ENCODE measurements around the gene ITGAE. TPM values are rescaled to one million over a fixed set of nuclear protein-coding genes. Genes with fewer than 3 reads are reported as not detected.

ITGAE gene
- total and polyA plus RNA-seq, 10 of the 15 experiments (the other 5 are each of a cell fraction or from before 2014, with no cell fraction given), result 13.1 to 161 (median 34.8) TPM

- TF ChIP-seq ZBTB11 (CRISPR knock-in tag; IDR thresholded peaks at IDR 0.05) (no peak), KAT2A (conservative IDR thresholded peaks at IDR 0.05; ENCODE audit: control insufficient read depth, low read depth, low read length) (no peak), SMAD5 (IDR thresholded peaks at IDR 0.05; ENCODE audit: low read depth) (no peak), LARP7 (IDR thresholded peaks at IDR 0.05) (no peak), NFXL1 (IDR thresholded peaks at IDR 0.05; ENCODE audit: borderline replicate concordance) (no peak), MYB (IDR thresholded peaks at IDR 0.05; ENCODE audit: borderline replicate concordance, low read depth, low read length) (no peak), IKZF2 (IDR thresholded peaks at IDR 0.05) (peak; percentile 92 to 95), RAD51 (IDR thresholded peaks at IDR 0.05) (0 out of 2 replicates have a peak, but pooled peaks have one; percentile 33), FOXM1 (IDR thresholded peaks at IDR 0.05; ENCODE audit: low read depth, low read length) (peak; percentile 79), IKZF1 (conservative IDR thresholded peaks at IDR 0.05) (peak; percentile 94), STAT1 (conservative IDR thresholded peaks at IDR 0.05) (no peak), MEF2A (IDR thresholded peaks at IDR 0.05; ENCODE audit: insufficient read depth, low read depth, low read length) (peak; percentile 58; the same call in 1 of the 2 replicates), NFYB (IDR thresholded peaks at IDR 0.05; ENCODE audit: insufficient read depth, low read depth, low read length) (no peak), ELK1 (IDR thresholded peaks at IDR 0.05; ENCODE audit: low read depth, low read length) (no peak), ATF7 (IDR thresholded peaks at IDR 0.05; ENCODE audit: low read depth) (peak; percentile 74), TAF1 (IDR thresholded peaks at IDR 0.05; ENCODE audit: borderline replicate concordance, low read depth, low read length) (no peak), RBBP5 (conservative IDR thresholded peaks at IDR 0.05) (no peak), ZNF622 (IDR thresholded peaks at IDR 0.05) (no peak), SP1 (IDR thresholded peaks at IDR 0.05; ENCODE audit: low read depth, low read length) (peak; percentile 54)
- TF ChIP-seq, protein P1, sequence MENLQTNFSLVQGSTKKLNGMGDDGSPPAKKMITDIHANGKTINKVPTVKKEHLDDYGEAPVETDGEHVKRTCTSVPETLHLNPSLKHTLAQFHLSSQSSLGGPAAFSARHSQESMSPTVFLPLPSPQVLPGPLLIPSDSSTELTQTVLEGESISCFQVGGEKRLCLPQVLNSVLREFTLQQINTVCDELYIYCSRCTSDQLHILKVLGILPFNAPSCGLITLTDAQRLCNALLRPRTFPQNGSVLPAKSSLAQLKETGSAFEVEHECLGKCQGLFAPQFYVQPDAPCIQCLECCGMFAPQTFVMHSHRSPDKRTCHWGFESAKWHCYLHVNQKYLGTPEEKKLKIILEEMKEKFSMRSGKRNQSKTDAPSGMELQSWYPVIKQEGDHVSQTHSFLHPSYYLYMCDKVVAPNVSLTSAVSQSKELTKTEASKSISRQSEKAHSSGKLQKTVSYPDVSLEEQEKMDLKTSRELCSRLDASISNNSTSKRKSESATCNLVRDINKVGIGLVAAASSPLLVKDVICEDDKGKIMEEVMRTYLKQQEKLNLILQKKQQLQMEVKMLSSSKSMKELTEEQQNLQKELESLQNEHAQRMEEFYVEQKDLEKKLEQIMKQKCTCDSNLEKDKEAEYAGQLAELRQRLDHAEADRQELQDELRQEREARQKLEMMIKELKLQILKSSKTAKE (IDR thresholded peaks at IDR 0.05; ENCODE audit: low read depth, poor library complexity, severe bottlenecking), result peak; percentile 98
- TF ChIP-seq, protein P2, sequence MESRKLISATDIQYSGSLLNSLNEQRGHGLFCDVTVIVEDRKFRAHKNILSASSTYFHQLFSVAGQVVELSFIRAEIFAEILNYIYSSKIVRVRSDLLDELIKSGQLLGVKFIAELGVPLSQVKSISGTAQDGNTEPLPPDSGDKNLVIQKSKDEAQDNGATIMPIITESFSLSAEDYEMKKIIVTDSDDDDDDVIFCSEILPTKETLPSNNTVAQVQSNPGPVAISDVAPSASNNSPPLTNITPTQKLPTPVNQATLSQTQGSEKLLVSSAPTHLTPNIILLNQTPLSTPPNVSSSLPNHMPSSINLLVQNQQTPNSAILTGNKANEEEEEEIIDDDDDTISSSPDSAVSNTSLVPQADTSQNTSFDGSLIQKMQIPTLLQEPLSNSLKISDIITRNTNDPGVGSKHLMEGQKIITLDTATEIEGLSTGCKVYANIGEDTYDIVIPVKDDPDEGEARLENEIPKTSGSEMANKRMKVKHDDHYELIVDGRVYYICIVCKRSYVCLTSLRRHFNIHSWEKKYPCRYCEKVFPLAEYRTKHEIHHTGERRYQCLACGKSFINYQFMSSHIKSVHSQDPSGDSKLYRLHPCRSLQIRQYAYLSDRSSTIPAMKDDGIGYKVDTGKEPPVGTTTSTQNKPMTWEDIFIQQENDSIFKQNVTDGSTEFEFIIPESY (IDR thresholded peaks at IDR 0.05), result no peak
- TF ChIP-seq, protein P3, sequence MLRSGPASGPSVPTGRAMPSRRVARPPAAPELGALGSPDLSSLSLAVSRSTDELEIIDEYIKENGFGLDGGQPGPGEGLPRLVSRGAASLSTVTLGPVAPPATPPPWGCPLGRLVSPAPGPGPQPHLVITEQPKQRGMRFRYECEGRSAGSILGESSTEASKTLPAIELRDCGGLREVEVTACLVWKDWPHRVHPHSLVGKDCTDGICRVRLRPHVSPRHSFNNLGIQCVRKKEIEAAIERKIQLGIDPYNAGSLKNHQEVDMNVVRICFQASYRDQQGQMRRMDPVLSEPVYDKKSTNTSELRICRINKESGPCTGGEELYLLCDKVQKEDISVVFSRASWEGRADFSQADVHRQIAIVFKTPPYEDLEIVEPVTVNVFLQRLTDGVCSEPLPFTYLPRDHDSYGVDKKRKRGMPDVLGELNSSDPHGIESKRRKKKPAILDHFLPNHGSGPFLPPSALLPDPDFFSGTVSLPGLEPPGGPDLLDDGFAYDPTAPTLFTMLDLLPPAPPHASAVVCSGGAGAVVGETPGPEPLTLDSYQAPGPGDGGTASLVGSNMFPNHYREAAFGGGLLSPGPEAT (IDR thresholded peaks at IDR 0.05; ENCODE audit: low read depth), result peak; percentile 79
Observed at GRCh38 chr17:3693829-3694231, 107.2 kb downstream of the ITGAE start (continued).

Measured in GM12878 (cell line).